ENCODE measurements around the gene KCNG1. TPM values are rescaled to one million over a fixed set of nuclear protein-coding genes. Genes with fewer than 3 reads are reported as not detected.
"Not testable (repeated sequence)": the region's sequence is repeated elsewhere in the genome, so short reads cannot be mapped to it uniquely, and the experiment has no call there.

KCNG1 gene
- total RNA-seq, 1 experiment from 2014 or later = 22.9 TPM

- in situ Hi-C loops (cut with HindIII; ENCODE audit: low pct_unique_long_range_greater_than_20kb, low sequenced_read_pairs) = loop anchor here (25.0 kb wide), 1 partner anchor 332 kb away; no protein-coding TSS in a partner anchor
- DNase-seq (ENCODE audit: low read depth, low spot score) = peak; percentile 87
These were observed 42.7 kb downstream of the KCNG1 start for GRCh38 chr20:50980071-50980681.

- DNase-seq (ENCODE audit: low read depth, low spot score) = not testable (repeated sequence)
- in situ Hi-C loops (cut with HindIII; ENCODE audit: low pct_unique_long_range_greater_than_20kb, low sequenced_read_pairs) = loop anchor here (25.0 kb wide), 1 partner anchor 334 kb away; no protein-coding TSS in a partner anchor
These were observed 44.4 kb downstream of the KCNG1 start for GRCh38 chr20:50978533-50978932.

- DNase-seq (ENCODE audit: low read depth, low spot score) = no peak
- in situ Hi-C loops (cut with HindIII; ENCODE audit: low pct_unique_long_range_greater_than_20kb, low sequenced_read_pairs) = loop anchor here (25.0 kb wide), 1 partner anchor 335 kb away; no protein-coding TSS in a partner anchor
These were observed 45.6 kb downstream of the KCNG1 start for GRCh38 chr20:50977066-50978021.

- in situ Hi-C loops (cut with HindIII; ENCODE audit: low pct_unique_long_range_greater_than_20kb, low sequenced_read_pairs) = loop anchor here (25.0 kb wide), 1 partner anchor 336 kb away; no protein-coding TSS in a partner anchor
- no peak for DNase-seq (ENCODE audit: low read depth, low spot score)
These were observed 47.1 kb downstream of the KCNG1 start for GRCh38 chr20:50975701-50976330.

- no peak for DNase-seq (ENCODE audit: low read depth, low spot score)
- in situ Hi-C loops (cut with HindIII; ENCODE audit: low pct_unique_long_range_greater_than_20kb, low sequenced_read_pairs) = no loop called here
These were observed 53.0 kb downstream of the KCNG1 start for GRCh38 chr20:50969912-50970311.

GRCh38 chr20:50969435-50969834 is 53.5 kb downstream of the KCNG1 start:
- in situ Hi-C loops (cut with HindIII; ENCODE audit: low pct_unique_long_range_greater_than_20kb, low sequenced_read_pairs) = no loop called here
- no peak for DNase-seq (ENCODE audit: low read depth, low spot score)

- DNase-seq (ENCODE audit: low read depth, low spot score) = no peak
- in situ Hi-C loops (cut with HindIII; ENCODE audit: low pct_unique_long_range_greater_than_20kb, low sequenced_read_pairs) = no loop called here
These were observed 54.6 kb downstream of the KCNG1 start for GRCh38 chr20:50968289-50968688.

- in situ Hi-C loops (cut with HindIII; ENCODE audit: low pct_unique_long_range_greater_than_20kb, low sequenced_read_pairs) = no loop called here
These were observed 55.3 kb downstream of the KCNG1 start for GRCh38 chr20:50967586-50967985.

GRCh38 chr20:50959543-50960126 is 63.3 kb downstream of the KCNG1 start:
- no peak for DNase-seq (ENCODE audit: low read depth, low spot score)
- in situ Hi-C loops (cut with HindIII; ENCODE audit: low pct_unique_long_range_greater_than_20kb, low sequenced_read_pairs) = no loop called here

More at GRCh38 chr20:50967586-50967985, 55.3 kb downstream of the KCNG1 start:
- no peak for DNase-seq (ENCODE audit: low read depth, low spot score)

- in situ Hi-C loops (cut with HindIII; ENCODE audit: low pct_unique_long_range_greater_than_20kb, low sequenced_read_pairs) = no loop called here
- DNase-seq (ENCODE audit: low read depth, low spot score) = peak; percentile 94
These were observed 64.0 kb downstream of the KCNG1 start, which contains the start of gene MOCS3 for GRCh38 chr20:50958615-50959542. Gene MOCS3, plus strand, starts transcription at chr20:50958818. Its CDS starts 25 bp downstream, at chr20:50958843.

GRCh38 chr20:50957798-50958614 is 64.9 kb downstream of the KCNG1 start, which contains the start of gene DPM1:
Gene DPM1, minus strand, starts transcription at chr20:50958532. Its CDS starts 9 bp downstream, at chr20:50958523.
- peak; percentile 91 for DNase-seq (ENCODE audit: low read depth, low spot score)
- in situ Hi-C loops (cut with HindIII; ENCODE audit: low pct_unique_long_range_greater_than_20kb, low sequenced_read_pairs) = no loop called here

- in situ Hi-C loops (cut with HindIII; ENCODE audit: low pct_unique_long_range_greater_than_20kb, low sequenced_read_pairs) = no loop called here
- no peak for DNase-seq (ENCODE audit: low read depth, low spot score)
These were observed 65.6 kb downstream of the KCNG1 start for GRCh38 chr20:50957276-50957675.

GRCh38 chr20:50953821-50954220 is 69.1 kb downstream of the KCNG1 start:
- in situ Hi-C loops (cut with HindIII; ENCODE audit: low pct_unique_long_range_greater_than_20kb, low sequenced_read_pairs) = no loop called here
- no peak for DNase-seq (ENCODE audit: low read depth, low spot score)

All from SK-MEL-5 (cell line).